Caco-2 (cell line): Measurements from ENCODE around the gene PRR36. TPM values are rescaled to one million over a fixed set of nuclear protein-coding genes. Genes with fewer than 3 reads are reported as not detected.

Experiments
- BruUV-seq: library from RNA; stranded (reverse); fragments of 400-500 nt; replicated peaks from 2 replicates; lab custom pipeline; 2021; lab: Mats Ljungman, UMichigan
- CTCF ChIA-PET: fragments of 300-600 bp; sonication (Branson Sonifier 250); formaldehyde crosslinking; loops from one replicate; lab custom pipeline; 2022; ENCODE audit warnings: antibody characterized with exemption; lab: Charles Lee
- POLR2A ChIA-PET: fragments of 300-600 bp; sonication (Branson Sonifier 250); formaldehyde crosslinking; loops from one replicate; lab custom pipeline; 2022; ENCODE audit warnings: antibody characterized with exemption; lab: Charles Lee
- DNase-seq, 2 experiments: peaks; one replicate each; pipeline versions ENCODE4 v3.0.0 to v3.0.0-alpha.2; 2020 to 2022
- H3K27me3 ChIP-seq: replicated peaks from 2 replicates; pipeline ENCODE4 v1.6.0; 2011; ENCODE audit warnings: low read length; ENCODE audit not compliant: control insufficient read depth, insufficient read depth
- H3K36me3 ChIP-seq: 2 replicates; pipeline ENCODE4 v1.5.1; 2011; ENCODE audit warnings: low read length; ENCODE audit not compliant: control insufficient read depth, insufficient read depth
- H3K4me1 ChIP-seq: fragments of 250-450 bp; sonication (Bioruptor Pico); 2 replicates; pipeline ENCODE4 v1.5.1; 2020; ENCODE audit warnings: mild to moderate bottlenecking
- H3K4me3 ChIP-seq: 2 replicates; pipeline ENCODE4 v1.5.1; 2011; ENCODE audit warnings: low read depth, mild to moderate bottlenecking, control low read depth, low read length
- H3K9me3 ChIP-seq: fragments of 250-450 bp; sonication (Bioruptor Pico); 2 replicates; pipeline ENCODE4 v1.5.1; 2020; ENCODE audit warnings: mild to moderate bottlenecking, moderate library complexity
- H3K27ac Mint-ChIP-seq: one replicate; pipeline ENCODE4 v1.8.0; 2022; ENCODE audit warnings: mixed read lengths; ENCODE audit not compliant: unreplicated experiment
- H3K27me3 Mint-ChIP-seq: one replicate; pipeline ENCODE4 v1.8.0; 2022; ENCODE audit warnings: mixed read lengths; ENCODE audit not compliant: insufficient read depth, unreplicated experiment
- H3K36me3 Mint-ChIP-seq: one replicate; pipeline ENCODE4 v1.8.0; 2022; ENCODE audit warnings: mild to moderate bottlenecking, mixed read lengths; ENCODE audit not compliant: insufficient read depth, unreplicated experiment
- H3K4me1 Mint-ChIP-seq: one replicate; pipeline ENCODE4 v1.8.0; 2022; ENCODE audit warnings: low read depth, mixed read lengths; ENCODE audit not compliant: unreplicated experiment
- H3K4me3 Mint-ChIP-seq: one replicate; pipeline ENCODE4 v1.8.0; 2022; ENCODE audit warnings: mild to moderate bottlenecking, moderate library complexity, mixed read lengths; ENCODE audit not compliant: unreplicated experiment
- H3K9me3 Mint-ChIP-seq: one replicate; pipeline ENCODE4 v1.8.0; 2022; ENCODE audit warnings: mixed read lengths; ENCODE audit not compliant: unreplicated experiment
- intact Hi-C: fragments of 100-400 bp; cut with micrococcal nuclease; formaldehyde crosslinking; loops from one replicate; pipeline ENCODE4 v1.10.0; 2022; ENCODE audit not compliant: unreplicated experiment
- total RNA-seq: library from RNA; stranded (reverse); gene quantifications from 2 replicates; pipeline ENCODE4 v1.2.3, GENCODE V29; 2022
- TF ChIP-seq, protein P1 (sequence below), 2 experiments: fragments of 200-600 bp in 1 of 2; IDR thresholded peaks; 1 replicate in 1 of 2; 2 replicates in 1 of 2; pipeline versions ENCODE4 v1.5.1 to v1.8.0; 2011 to 2022; ENCODE audit warnings: antibody characterized with exemption in 1 of 2, control low read depth in 1 of 2, inconsistent platforms in 1 of 2, low read depth in 1 of 2, low read length in 1 of 2, mild to moderate bottlenecking in 1 of 2, moderate library complexity in 1 of 2; ENCODE audit not compliant: insufficient read depth in 1 of 2, severe bottlenecking in 1 of 2, unreplicated experiment in 1 of 2

The PRR36 gene
- total RNA-seq, 1 experiment from 2014 or later, result 3.7 TPM

DNA sequence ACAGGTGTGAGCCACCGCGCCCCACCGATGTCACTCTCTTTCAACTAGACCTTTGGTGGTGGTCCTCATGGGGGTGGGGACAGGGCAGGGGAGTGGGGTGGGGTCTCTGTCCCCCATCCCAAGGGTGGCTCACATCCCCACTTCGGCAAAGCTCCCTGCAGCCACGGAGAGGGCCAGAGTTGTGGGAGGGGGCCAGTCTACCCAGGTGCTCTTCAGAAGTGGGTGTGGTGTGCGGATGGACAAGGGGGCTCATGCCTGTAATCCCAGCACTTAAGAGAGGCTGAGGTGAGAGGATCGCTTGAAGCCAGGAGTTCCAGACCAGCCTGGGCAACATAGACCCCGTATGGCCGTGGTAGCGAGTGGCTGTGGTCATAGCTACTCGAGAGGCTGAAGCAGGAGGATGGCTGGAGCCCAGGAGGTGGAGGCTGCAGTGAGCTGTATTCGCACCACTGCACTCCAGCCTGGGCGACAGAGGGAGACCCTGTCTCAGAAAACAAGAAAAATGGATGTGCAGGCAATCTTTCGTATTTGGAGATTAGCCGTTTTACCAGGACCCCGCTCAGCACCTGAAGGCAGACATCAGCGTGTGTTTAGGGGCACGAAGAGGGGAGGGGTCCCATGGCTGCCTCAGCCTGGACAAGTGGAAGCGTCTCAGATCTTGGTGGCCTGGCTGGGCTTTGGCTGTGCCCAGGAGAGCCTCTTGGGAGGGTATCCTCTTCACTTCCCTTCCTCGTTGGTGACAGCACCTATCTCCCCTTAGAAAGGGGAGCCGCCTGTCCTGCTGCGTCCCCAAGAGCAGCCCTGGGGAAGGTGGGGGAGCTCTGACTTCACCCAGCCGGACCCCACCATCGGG lies 41.3 kb upstream of the PRR36 start:
- no peaks in the 10 kb centered on the region for H3K27me3 ChIP-seq
- H3K9me3 ChIP-seq, result no peaks in the 10 kb centered on the region
- H3K4me1 ChIP-seq, result peaks cover 9% of the 10 kb centered on the region
- Mint-ChIP-seq H3K4me1 (peaks cover 7% of the 10 kb centered on the region), H3K9me3 (no peaks in the 10 kb centered on the region), H3K4me3 (peak overlapping the region; percentile 87), H3K27ac (peak overlapping the region; percentile 42), H3K36me3 (peaks cover 42% of the 10 kb centered on the region), H3K27me3 (no peaks in the 10 kb centered on the region)
- ChIA-PET POLR2A (interaction anchor here (0.7 to 1.0 kb wide), 2 partner anchors 12 to 18 kb away, joined by 3 to 6 read pairs; partner anchors contain the start of gene MAP2K7), CTCF (interaction anchor here (1.2 to 3.0 kb wide), 2 partner anchors 12 to 46 kb away, joined by 4 to 14 read pairs; partner anchors contain the start of gene MAP2K7)
- H3K36me3 ChIP-seq, result no peaks in the 10 kb centered on the region
- intact Hi-C loops, result no loop called here
- TF ChIP-seq, protein P1, sequence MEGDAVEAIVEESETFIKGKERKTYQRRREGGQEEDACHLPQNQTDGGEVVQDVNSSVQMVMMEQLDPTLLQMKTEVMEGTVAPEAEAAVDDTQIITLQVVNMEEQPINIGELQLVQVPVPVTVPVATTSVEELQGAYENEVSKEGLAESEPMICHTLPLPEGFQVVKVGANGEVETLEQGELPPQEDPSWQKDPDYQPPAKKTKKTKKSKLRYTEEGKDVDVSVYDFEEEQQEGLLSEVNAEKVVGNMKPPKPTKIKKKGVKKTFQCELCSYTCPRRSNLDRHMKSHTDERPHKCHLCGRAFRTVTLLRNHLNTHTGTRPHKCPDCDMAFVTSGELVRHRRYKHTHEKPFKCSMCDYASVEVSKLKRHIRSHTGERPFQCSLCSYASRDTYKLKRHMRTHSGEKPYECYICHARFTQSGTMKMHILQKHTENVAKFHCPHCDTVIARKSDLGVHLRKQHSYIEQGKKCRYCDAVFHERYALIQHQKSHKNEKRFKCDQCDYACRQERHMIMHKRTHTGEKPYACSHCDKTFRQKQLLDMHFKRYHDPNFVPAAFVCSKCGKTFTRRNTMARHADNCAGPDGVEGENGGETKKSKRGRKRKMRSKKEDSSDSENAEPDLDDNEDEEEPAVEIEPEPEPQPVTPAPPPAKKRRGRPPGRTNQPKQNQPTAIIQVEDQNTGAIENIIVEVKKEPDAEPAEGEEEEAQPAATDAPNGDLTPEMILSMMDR (IDR thresholded peaks at IDR 0.05; ENCODE audit: insufficient read depth in 1 of 2, low read depth in 1 of 2, low read length in 1 of 2, severe bottlenecking in 1 of 2, unreplicated experiment in 1 of 2), result no peak
- peak overlapping the region; percentile 58 for H3K4me3 ChIP-seq
- BruUV-seq, result no TSS peak
- no peak for DNase-seq

DNA sequence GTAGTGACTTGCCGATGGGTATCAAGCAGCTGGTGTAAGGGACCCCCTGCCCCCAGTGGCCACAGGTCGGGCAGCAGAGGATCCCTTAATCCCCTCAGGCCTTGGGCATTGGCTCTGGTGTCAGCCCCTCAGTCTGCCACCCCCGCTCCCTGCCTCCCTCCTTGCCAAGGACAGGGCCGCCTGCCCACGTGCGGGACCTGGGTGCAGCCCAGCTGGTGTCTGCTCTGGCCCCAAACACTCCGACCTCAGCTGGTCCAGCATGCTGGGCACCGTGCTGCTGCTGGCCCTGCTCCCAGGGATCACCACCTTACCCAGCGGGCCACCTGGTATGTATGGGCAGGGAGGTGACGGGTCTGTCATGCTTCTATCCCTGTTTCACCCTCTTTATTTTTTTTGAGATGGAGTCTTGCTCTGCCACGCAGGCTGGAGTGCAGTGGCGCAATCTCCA lies 40.4 kb upstream of the PRR36 start, which contains the start of gene TGFBR3L:
TSS of gene TGFBR3L (plus strand) at position 233 of the 448 bp plus-strand sequence.
- ChIA-PET POLR2A (interaction anchor here (0.7 kb wide), 1 partner anchor 19 kb away, joined by 6 read pairs; no protein-coding TSS in a partner anchor), CTCF (no interaction called here)
- peaks cover 4% of the 10 kb centered on the region for H3K4me1 Mint-ChIP-seq
- H3K27me3 ChIP-seq, result no peaks in the 10 kb centered on the region
- no peaks in the 10 kb centered on the region for H3K9me3 ChIP-seq
- H3K9me3 Mint-ChIP-seq, result no peaks in the 10 kb centered on the region
- TF ChIP-seq, protein P1 (IDR thresholded peaks at IDR 0.05; ENCODE audit: insufficient read depth in 1 of 2, low read depth in 1 of 2, low read length in 1 of 2, severe bottlenecking in 1 of 2, unreplicated experiment in 1 of 2), result no peak
- intact Hi-C loops, result no loop called here
- H3K27ac Mint-ChIP-seq, result peak within 1 kb of the TSS; percentile 42
- H3K36me3 Mint-ChIP-seq, result peaks cover 41% of the 10 kb centered on the region
- H3K4me3 ChIP-seq, result peak within 1 kb of the TSS; percentile 58
- DNase-seq, result no peak
- no TSS peak for BruUV-seq
- H3K27me3 Mint-ChIP-seq, result no peaks in the 10 kb centered on the region
- peaks cover 9% of the 10 kb centered on the region for H3K4me1 ChIP-seq
- H3K4me3 Mint-ChIP-seq, result peak within 1 kb of the TSS; percentile 87
- H3K36me3 ChIP-seq, result no peaks in the 10 kb centered on the region

DNA sequence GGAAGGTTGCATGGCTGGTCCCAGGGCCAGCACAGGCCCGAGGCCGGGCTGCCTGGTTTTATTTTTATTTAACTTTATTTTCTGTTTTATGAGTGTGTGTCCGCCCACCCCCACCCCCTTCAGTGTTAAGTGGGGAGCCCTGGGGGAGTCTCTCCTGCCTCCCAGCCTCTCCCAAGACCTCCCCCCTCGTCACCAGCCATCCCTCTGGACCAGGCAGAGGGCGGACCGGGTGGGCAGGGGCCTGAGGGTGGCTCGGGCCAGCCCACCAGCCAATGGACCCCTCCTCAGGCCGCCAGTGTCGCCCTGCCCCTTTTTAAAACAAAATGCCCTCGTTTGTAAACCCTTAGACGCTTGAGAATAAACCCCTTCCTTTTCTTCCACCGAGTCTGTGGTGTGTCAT lies 39.9 kb upstream of the PRR36 start:
- no peaks in the 10 kb centered on the region for H3K9me3 Mint-ChIP-seq
- H3K4me3 Mint-ChIP-seq, result no peak overlapping the region
- no peaks in the 10 kb centered on the region for H3K4me1 Mint-ChIP-seq
- H3K27ac Mint-ChIP-seq, result no peak overlapping the region
- Histone ChIP-seq H3K4me1 (peaks cover 7% of the 10 kb centered on the region), H3K27me3 (no peaks in the 10 kb centered on the region), H3K4me3 (no peak overlapping the region), H3K36me3 (no peaks in the 10 kb centered on the region), H3K9me3 (no peaks in the 10 kb centered on the region)
- ChIA-PET CTCF (no interaction called here), POLR2A (no interaction called here)
- peaks cover 37% of the 10 kb centered on the region for H3K36me3 Mint-ChIP-seq
- no peaks in the 10 kb centered on the region for H3K27me3 Mint-ChIP-seq
- no peak for DNase-seq
- TF ChIP-seq, protein P1 (IDR thresholded peaks at IDR 0.05; ENCODE audit: insufficient read depth in 1 of 2, low read depth in 1 of 2, low read length in 1 of 2, severe bottlenecking in 1 of 2, unreplicated experiment in 1 of 2), result no peak
- no TSS peak for BruUV-seq
- intact Hi-C loops, result no loop called here
